T-helper 9 cell (primary cell): ENCODE results near the gene ADCY2.

Source experiments
- DNase-seq: peaks from one replicate; pipeline ENCODE4 v3.0.0-alpha.2; 2020

Gene ADCY2

DNA sequence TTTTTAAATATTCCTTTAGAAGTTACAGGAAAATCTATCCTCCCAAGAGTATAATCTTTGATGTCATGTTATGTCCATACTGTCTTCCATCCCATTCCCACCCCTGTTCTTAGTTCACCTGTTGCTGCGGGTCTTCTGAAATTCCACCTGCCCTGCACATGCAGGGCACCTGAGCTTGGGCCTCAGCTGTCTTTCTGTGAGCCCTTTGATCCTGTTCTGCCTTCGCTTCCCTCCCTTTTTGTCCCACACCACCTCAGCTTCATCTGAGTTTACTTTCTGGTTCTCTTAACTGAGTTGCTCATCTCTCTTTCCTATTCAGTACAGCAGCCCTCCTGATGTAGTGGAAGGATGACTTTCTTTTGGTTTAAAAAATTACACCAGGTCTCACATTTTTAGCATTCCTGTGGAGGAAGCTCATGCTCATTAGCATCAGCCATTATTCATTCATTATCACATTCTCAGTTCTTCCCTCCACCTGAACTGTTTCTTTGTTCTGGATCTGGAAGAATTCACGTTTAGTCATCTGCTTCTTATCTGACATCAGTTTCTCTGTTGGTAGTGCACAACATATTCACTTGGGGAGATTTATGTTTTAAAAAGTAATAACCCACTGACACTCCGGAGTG is 211.0 kb downstream of the ADCY2 start:
- no peak for DNase-seq

DNA sequence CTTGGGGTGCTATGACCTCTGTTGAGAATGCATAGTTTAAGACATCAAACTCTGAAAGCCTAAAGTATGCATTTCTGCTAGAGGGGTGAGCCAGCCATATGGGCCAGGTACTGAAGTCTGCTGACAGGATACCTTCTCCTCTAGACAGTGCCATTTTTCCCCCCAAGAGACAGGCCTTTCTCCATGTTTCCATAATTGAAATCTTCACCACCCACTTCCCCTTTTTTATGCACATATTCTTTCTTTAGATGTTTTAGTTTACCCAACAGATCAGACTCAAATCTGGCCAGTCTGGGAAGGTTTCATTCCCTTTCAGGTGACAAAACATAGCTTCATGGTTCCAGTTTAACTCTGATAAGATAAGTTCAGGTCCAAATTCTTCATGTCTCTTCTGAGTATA is 212.8 kb downstream of the ADCY2 start:
- no peak for DNase-seq

DNA sequence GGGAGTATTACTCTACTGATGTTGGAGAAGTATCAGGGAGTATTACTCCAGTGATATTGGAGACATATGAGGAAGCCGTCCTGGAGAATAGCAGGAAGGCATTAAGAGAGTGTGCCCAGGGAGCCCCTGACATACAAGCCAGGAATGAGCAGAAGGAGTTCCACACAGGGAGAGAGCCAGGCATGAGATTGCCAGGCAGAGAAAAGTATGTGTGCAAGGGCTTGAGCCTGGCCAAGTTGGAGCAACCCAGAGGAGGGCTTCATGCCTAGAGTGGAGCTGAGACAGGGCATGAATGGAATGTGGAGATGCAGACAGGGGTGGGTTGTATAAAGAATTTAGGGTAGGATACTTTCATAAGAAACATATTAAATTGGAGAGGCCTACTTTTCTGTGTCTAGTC is 213.8 kb downstream of the ADCY2 start:
- DNase-seq: no peak

DNA sequence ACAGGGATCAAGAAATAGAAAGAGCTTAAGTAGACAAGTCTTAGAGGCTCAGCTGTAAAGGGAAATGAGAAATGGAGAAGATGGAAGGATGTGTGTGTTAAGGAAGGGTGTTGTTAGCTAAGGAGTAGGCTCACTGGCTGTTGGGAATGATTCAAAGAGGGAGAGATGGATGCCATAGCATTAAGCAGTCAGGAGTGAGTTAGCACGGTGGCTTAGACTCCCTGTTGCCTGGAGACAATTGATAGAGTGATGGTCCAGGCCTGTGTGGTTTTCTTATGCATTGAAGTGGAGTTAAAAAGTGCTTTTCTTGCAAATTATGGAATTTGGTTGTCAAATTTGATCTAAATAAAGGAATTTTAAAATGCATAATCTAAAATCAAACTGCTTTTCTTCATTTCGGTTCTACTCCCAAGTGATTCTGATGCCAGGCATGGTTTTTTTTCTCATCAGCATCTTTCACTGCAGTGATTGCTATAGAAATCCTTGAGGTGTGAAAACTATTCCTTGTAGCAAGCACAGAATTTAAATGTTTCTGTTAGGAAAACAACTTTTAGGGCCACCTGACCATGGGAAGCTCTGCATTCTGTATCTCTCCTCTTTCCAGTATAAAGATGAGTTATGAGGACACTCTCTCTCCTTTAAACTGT is 214.7 kb downstream of the ADCY2 start:
- no peak for DNase-seq

DNA sequence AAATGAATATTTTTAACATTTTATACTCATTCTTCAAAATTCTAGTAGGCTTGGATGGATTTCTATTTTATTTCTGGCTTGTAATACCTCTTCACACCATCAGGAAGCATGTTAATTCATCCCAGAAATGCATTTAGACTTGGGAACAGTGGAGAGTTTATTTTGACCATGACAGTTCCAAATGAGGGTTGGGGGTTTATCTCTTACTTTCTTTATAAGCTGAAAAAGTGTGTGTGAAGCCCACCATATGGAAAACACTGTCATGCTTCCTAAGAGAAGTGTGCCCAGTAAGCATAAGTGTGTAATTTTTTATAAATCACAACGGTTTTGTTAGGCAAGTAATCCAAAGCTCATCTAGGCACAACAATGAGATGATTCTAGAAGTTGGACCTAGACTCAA is 215.6 kb downstream of the ADCY2 start:
- no peak for DNase-seq

DNA sequence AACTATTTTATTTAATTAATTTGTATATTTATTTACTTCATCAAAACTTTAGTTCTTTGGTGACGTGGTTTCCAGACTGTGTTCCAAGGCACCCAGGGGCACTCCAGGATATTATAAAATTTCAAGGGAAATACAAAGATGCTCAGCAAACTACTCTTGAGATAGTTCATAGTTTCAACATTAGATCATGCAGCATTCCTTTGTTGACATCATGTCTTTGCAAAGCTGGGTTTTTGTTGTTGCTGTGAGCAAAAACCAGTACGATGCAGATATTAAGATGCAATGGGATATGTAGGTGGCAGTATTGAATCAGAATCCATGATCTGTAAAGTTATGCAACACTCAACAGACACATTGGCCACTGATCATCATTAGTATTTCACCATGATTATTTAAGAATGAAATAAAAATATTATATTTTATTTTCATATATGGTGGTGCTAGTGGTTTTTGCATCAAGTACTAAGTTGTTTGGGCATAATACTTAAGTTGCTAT is 219.7 kb downstream of the ADCY2 start:
- DNase-seq: no peak

DNA sequence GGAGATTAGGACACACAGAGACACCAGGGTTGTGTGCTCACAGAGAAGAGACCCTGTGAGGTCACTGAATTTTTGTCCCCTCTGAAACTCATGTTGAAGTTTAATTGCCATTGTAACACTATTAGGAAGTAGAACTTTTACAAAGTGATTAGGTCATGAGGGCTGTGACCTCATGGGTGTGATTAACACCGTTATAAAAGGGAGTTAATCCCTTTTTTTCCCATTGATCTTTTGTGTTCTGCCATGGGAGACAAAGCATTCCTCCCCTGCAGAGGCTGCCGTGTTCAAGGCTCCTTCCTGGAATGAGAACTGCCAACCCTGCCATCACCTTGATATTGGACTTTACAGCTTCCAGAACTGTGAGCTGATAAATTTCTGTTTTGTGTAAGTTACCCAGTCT is 221.0 kb downstream of the ADCY2 start:
- DNase-seq: no peak

DNA sequence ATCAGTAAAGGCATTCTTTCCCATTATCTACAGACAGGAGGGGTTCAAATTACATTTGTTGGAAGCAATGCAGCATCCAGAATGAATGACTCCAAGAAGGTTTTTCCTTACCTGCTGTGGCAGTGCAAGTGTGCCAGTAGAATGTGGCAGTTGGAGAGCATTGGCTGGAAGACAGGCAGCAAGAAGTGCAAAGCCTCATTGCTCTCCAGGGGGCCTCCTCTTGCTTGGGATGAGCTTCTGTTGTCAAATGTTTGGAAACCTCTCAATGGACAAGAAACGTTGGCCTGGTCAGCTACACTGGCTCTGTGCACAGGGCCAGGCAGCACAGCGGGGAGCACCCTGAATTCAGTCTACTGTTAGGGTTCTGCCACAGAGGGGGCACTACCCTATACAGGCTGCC is 226.6 kb downstream of the ADCY2 start:
- DNase-seq: no peak

DNA sequence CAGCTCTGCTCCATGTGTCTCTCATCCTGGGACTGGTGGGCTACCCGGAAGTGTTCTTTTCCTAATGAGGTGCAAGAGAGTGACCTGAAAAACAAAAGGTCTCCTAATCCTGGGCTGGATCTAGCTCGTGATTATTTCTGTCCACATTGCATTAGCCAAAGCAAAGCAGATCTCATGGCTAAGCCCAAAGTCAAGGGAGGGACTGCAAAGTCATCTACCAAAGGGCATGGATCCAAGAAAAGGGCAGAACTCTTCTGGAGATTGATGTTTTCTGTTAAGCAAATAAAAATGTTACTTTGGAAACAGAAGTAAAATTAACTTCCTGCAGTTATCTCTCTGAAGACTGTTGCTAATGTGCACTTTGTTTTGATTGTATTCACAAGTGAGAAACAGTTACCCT is 229.8 kb downstream of the ADCY2 start:
- no peak for DNase-seq

DNA sequence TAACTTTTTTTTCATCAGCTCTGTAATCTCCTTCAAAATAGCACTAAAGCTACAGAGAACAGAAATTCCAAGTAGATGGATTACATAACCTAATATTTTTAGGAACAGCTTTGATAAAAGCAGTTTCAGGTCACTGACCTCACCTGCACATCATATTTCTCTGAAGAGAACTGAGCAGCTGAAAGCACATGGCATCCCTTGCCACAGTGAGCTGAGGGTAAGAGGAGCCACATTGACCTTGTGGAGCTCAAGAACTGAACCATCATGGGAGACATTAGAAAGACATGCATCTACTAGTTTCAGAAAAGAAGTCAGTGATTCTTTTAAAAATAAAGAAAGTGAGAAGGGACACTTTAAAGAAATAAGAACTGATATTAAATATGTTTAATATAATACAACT is 232.3 kb downstream of the ADCY2 start:
- no peak for DNase-seq

DNA sequence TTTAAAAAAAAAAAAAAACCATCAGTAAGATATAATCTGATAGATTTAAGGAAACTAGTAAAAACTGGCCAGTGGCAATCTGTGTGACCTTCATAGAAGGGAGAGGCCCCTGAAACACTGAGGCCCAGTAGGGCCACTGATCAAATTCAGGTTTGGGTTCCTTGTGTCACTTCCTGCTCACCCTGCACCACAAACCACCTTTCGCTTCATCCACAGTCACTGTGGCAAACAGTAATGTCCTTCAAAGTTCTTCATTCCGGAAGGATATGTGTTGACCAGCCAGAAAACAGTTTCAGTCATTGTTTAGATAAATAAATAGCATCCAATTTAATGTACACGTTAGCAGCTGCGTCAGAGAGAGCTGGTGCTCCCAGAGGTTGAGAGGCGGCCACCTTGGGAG is 232.9 kb downstream of the ADCY2 start:
- no peak for DNase-seq

DNA sequence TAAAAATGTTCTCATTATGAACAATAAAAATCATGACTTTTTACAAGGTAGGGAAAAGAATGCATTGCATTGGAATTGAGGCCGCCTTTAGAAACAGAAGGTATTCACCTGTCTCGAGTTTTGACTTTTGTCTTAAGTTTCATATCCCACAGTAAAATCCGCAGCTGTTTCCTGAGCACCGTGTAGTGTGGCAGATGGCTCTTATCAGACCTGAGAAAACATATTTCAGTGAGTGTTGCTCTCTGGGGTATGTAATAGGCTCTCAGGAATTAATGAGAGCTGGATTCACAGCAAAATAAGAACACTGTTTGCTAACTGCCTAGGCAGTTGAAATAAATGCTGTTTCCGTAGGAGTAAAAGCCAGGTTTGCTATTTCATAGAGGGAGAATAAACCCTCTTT is 233.6 kb downstream of the ADCY2 start:
- no peak for DNase-seq

DNA sequence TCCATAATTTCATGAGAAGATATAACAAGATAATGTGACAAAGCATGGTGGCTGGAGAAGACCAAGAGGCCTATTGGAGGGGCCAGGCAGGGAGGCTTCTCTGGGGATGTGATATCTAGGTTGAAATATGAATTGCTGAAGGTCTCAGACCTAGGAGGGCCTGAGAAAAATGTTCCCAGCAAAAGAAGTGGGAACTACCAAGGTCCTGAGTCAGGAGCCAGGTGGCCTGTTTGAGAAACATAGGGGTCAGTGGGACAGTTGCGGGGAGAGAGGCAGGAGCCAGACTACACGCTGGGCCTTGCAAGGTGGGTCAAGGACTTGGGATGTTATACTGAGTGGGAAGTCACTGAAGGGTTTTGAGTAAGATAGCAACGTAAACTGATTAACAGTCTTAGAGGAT is 238.9 kb downstream of the ADCY2 start:
- DNase-seq: no peak

DNA sequence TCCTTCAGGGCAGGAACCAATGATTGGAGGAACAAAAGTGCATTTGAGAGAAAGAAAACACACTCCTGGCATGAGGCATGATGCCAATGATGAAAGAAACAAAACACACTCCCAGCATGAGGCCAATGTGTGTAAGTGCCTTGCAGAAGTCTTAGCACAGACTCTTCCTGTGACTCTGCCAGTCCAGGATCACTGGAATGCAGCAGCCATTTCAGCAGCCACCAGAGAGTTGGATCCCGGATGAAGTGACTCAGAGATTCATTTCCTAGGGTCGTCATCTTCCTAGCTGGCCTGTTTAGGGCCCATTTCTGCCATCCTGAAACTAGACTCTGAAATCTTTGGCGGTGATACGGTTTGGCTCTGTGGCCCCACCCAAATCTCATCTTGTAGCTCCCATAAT is 242.5 kb downstream of the ADCY2 start:
- no peak for DNase-seq

DNA sequence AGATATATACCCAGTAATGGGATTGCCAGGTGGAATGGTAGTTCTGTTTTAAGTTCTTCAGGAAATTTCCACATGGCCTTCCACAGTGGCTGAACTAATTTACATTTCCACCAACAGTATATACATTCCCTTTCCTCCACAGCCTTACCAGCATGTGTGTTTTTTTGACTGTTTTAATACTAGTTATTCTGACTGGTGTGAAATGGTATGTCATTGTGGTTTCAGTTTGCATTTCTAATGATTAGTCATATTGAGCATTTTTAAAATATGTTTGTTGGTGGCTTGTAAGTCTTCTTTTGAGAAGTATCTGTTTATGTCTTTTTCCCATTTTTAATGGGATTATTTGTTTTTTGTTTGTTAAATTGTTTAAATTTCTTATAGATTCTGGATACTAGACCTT is 246.1 kb downstream of the ADCY2 start:
- no peak for DNase-seq

DNA sequence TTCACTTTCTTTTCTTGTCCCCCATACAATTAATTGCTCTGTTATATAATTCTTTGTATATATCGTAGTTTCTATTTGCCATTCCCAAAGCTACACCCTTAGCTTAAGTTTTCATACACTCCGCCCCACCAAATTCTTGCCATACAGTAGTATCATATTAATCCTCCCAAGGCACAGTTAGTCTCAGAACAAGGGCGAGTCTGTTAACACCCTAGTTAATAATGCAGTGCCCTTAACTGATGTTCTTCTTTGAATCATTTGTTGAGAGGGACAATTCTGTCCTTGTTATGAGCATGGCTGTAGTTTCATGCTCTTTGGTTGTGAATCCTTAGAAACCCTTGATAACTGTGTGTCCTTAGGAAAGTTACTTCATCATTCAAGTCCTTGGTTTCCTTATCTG is 248.8 kb downstream of the ADCY2 start:
- no peak for DNase-seq

DNA sequence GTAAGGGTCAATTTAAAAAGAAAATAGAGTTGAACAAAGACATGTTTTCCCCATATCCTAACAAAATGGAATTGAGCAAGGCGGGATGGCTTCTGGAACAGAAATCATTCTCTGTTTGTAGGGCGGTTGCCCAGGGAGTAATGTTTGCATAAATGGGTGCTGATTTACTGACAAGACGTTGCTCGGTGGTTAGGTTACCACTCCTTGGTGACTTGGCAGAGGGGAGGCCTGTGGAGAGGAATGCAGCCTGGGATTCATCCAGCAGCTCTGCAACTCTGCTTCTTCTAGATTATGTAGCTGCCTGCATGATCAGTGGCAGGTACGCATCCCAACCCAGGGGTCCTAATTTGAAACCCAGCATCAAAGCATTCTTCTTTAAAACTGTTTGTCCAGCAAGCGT is 254.8 kb downstream of the ADCY2 start:
- no peak for DNase-seq

DNA sequence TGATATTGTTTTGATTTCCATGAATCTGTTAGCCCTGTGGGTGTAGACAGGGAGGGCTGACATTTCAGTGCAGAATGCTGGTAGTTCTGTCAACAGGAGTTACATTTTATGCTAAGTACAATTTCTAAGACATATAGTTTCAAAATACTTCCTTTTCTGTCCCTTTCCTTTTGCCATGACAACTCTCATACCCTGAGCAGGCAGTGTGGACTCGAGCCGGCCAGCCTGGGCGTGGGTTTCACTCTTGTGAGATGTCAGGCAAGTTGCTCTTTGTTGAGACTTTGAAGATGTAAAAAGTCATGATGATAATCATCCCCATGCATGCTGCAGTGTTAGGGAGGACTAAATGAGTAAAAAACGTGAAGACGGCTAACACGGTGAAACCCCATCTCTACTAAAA is 257.1 kb downstream of the ADCY2 start:
- no peak for DNase-seq

DNA sequence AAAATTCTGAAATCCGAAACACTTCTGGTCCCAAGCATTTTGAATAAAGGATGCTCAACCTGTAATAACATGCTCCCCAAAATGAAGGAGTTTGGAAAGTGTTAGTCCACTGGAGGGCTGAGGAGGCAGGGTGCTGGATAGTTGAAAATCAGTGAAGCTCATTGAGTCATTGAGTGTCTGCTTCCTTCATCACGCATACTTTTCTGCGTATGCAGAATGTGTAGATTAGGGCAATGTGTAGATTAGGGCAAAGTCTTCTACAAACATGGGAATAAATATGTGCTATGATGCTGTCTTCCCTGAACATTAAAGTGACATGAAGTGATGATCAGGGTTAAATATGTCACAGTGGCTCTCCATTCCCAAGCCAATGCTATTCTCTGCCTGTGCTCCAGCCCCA is 261.2 kb downstream of the ADCY2 start:
- DNase-seq: no peak

DNA sequence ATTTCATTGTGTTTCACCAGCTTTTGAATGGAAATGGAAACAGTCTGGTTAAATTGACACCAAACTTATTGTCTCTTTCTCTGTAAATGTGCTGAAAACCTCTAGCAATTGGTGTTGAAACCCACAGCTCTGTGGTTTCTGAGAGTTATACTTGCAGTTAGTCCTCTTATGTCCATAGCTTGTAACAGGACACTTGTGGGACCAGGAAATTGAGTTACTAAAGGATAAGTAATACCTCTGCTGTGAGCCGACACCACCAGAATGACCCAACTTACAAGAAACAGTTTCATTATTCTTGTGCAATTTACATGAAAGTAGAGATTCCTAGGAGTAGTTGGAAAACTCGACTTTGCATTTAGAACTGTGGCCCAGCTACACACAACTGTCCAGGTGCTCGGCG is 263.5 kb downstream of the ADCY2 start:
- no peak for DNase-seq

DNA sequence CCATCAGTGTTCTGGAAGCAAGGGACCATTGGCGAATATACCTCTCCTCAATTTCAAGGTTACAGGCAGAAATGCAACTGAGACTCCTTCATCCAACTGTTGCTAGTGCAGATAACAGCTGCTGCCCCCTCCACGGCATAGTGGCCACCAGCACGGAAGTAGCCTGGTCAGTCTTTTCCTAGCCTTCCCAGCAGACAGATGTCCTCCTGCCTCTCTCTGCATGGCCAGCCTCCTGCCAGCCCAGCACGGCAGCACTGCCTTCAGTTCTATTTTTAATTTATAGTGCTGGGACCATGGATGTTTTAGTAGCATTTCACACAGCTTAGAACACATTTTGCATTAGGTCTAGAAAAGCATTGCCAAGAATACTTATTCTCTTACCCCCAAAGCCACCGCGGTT is 266.4 kb downstream of the ADCY2 start:
- DNase-seq: no peak

DNA sequence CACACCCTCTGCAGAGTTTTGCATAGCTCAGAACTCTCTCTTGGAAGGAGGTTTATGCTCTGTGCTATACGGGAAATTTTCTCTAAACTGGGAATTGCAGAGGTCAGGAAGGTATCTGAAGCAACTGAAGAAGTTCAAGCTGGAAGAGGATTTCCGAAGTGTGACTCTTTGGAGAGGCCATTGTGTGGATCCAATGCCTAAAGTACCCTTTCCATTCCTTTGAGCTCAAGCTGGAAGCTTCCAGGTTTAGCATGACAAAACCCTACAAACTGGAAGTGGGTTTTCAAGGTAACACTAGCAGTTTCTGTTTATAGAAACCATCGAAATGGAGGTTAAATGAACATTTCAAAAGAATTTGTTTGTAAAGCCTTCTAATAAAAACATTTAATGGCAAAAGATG is 267.9 kb downstream of the ADCY2 start:
- DNase-seq: no peak

DNA sequence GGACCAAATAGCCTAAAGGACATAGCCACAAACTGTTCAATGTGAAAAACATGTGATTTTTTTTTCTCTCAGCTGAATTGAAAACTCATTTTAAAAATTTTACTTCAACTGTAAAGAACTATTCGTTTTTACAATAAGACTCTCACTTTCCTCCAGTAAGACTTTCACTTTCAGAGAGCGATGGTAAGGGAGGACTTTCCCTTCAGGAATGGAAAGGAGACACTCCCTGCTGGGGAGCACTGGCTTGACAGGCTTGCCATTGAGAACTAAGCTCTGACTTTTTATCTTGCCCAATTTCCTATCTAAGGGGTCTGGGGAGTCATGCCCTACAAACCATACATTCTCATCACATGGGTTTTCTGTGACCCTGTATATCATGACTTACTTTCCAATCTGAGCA is 268.3 kb downstream of the ADCY2 start:
- DNase-seq: no peak

DNA sequence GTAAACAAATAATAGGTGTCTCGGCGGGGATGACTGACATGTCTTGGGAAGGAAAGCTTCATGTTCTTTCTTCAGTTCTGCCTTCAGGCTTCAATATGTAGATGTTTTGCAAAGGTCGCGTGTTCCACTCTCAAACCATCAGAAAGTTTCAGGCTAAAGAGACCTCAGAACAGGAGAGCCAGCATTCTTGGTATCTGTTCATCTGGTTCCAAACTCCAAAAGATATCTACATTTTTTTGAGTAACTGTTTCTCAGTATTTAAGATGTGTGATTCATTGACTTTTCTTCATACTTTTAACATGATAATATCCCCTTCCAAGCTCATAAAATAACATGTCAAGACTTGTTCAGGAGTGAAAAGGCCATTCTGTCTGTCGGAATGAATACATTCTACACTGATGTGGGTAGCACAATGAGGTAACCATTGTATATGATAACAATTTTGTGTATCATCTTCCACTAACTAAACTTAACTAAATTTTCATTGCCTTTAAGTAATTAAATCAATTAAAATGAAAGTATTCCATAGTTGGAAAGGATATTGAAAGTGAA is 271.4 kb downstream of the ADCY2 start:
- DNase-seq: no peak

DNA sequence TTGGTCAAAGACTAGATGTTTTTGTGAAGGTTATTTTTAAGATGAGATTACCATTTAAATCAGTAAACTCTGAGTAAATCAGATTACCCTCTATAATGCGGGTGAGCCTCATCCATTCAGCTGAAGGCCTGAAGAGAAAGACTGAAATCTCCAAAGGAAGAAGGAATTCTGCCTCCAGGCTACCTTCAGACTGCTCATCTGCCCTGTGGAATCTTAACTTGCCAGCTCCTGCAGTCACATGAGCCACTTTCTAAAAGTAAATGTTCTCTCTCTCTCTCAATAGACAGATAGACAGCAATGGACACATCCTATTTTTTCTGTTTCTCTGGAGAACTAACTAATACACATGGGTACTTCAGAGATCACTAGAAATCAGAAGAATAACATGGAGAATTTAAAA is 272.2 kb downstream of the ADCY2 start:
- no peak for DNase-seq
